HG03135 (cell line): ENCODE data around the gene ZNF407.
"Not testable (repeated sequence)": the region's sequence is repeated elsewhere in the genome, so short reads cannot be mapped to it uniquely, and the experiment has no call there.

ENCODE experiments used
- ATAC-seq: cut with Tn5 transposase; IDR thresholded peaks from one replicate; pipeline ENCODE4 v1.9.1; 2021; ENCODE audit warnings: mild to moderate bottlenecking, moderate library complexity; ENCODE audit not compliant: unreplicated experiment

ZNF407 gene

GRCh38 chr18:74950479-74950878 is 352.8 kb downstream of the ZNF407 start:
- no peak for ATAC-seq

DNA sequence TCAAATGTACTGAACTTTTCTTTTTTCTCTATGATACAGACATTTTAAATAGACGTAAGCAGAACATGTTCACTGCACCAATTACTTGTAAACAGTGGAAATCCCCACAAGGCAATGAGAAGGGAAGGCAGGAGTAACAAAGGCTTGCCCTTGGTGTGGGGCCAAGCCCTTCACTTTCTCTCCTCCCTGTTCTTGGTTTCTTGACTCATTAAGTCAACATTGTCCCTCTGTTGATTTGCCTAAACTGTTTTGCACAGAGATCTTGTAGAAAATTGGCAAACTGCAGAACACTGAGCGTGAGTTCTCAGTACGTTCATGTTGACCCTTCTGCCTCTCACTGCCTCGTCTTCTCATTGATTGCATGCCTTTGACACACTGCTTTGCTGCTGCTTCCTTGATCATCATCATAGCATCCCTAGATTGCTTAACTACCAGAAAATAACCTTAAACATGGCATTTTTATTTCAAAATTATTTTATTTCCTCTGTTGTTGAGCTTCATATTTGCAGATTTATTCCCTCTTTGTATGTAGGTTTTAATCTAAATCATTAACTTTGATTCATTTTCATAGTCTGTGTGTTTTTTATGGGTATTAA is 353.6 kb downstream of the ZNF407 start:
- no peak for ATAC-seq

- no peak for ATAC-seq
These were observed 360.0 kb downstream of the ZNF407 start for GRCh38 chr18:74957588-74958224.

GRCh38 chr18:74959216-74959615 is 361.5 kb downstream of the ZNF407 start:
- ATAC-seq, result no peak

DNA sequence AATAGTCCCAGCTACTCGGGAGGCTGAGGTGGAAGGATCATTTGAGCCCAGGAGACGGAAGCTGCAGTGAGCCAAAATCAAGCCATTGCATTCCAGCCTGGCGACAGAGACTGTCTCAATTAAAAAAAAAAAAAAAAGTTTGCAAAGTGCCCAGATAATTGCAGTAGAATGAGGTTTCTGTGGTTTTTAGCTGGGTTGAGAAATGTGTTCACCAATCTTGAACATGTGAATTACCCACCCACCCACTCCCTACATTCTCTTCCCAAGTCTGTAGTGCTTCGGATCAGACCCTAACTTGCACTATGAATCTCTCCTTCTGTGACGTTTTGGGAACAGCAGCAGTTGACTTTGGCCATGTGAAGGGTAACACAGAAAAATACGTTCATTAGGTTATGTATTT is 363.9 kb downstream of the ZNF407 start:
- ATAC-seq, result no peak

DNA sequence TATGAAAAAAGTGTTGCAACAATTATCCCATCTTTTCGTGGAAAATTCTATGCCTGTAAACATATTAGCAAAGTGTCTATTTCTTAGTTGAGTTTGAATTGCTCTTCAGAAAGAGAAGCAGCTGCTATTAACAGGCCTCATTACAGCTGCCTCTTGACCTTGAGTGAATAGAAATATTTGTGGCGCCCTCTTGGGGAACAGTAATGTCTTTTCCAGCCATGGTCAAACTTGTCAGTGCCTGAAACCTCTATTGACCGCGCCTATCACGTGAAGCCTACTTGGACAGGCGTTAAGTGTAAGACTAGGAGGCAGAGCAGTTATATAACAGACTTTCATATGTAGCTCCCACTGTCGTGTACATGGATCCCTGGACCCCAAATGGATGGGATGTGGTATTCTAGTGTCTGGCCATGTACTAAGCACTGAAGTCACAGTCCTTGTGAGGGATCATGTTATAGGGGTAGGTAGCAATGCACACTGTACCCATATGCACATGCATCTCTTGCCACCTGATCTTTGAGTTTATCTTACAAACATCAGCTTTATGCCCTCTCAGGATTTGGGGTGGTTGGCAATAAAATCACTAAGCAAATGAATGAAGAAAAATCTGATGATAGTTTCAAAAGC is 366.3 kb downstream of the ZNF407 start:
- ATAC-seq, result peak; percentile 76

- no peak for ATAC-seq
These were observed 368.0 kb downstream of the ZNF407 start for GRCh38 chr18:74965682-74966081.

GRCh38 chr18:74967438-74967837 is 369.8 kb downstream of the ZNF407 start:
- ATAC-seq, result no peak

GRCh38 chr18:74967979-74968378 is 370.3 kb downstream of the ZNF407 start:
- ATAC-seq, result no peak

- ATAC-seq, result not testable (repeated sequence)
These were observed 373.7 kb downstream of the ZNF407 start for GRCh38 chr18:74971358-74971757.

DNA sequence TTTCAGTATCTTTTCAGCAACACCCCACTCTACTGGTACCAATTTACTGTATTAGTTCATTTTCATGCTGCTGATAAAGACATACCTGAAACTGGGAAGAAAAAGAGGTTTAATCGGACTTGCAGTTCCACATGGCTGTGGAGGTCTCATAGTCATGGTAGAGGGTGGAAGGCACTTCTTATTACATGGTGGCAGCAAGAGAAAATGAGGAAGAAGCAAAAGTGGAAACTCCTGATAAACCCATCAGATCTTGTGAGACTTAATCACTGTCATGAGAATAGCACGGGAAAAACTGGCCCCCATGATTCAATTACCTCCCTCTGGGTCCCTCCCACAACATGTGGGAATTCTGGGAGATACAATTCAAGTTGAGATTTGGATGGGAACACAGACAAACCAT is 374.1 kb downstream of the ZNF407 start:
- not testable (repeated sequence) for ATAC-seq

- ATAC-seq, result no peak
These were observed 374.7 kb downstream of the ZNF407 start for GRCh38 chr18:74972354-74972753.

DNA sequence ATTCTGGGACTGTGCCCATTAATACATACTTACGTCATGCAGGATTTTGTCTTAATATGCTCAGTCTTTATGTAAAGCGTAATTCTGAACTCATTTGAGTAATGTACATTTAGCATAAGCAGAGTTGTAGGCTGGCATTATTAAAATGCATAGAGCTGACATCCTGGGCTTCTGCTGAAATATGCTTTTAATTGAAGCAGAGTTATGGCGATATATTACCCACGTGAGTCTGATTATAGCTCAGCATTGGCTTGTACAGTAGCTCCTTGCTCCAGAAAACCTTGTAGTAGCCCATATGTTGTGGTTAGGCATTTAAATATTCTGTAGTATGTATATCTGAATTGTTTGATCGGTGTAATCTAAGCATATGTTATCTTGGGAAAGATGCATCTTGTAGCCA is 377.3 kb downstream of the ZNF407 start:
- ATAC-seq, result no peak

DNA sequence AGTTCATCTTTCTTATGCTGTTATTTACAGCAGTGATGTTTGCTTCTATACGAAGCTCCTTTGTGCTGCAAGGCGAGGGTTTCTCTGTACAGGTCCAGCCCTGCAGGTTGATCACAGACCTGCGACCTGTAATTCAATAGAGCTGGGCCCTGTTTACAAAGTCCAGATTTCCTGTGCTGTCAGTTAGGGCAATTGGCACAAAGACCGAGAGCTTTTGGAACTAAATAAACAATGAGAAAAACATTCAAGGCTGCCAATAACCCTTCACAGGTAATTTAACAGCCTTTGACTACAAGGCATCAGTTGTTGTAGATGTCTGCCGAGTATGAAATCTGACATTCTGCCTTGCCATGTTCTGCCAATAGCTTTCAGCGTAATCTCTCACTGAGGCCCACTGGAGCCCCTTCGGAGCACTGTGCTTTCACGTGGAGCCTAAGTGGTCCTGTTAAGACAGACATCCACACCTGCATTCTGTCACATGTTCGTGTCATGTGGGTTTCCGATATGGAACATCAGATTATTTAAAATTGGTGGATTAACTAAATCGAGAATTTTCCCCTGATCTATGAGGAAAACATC is 378.8 kb downstream of the ZNF407 start:
- ATAC-seq, result no peak

DNA sequence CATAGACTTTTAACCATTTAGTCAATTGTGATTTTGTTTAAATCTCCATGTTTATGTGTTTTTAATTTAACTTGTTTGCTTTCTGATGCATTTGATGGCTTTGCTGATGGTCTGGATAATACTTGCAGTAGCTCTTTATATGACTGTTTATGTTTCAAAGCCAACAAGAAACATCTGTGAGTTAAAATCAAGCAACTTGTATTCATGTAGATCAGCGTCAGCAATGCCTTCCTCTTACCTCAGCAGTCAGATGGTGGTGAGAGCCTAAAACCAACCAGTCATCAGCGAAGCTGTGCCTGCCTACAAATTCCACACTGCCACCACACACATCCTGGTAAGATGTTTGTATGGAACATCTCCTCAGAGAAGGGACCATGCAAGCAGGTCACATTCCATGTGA is 379.4 kb downstream of the ZNF407 start:
- no peak for ATAC-seq

DNA sequence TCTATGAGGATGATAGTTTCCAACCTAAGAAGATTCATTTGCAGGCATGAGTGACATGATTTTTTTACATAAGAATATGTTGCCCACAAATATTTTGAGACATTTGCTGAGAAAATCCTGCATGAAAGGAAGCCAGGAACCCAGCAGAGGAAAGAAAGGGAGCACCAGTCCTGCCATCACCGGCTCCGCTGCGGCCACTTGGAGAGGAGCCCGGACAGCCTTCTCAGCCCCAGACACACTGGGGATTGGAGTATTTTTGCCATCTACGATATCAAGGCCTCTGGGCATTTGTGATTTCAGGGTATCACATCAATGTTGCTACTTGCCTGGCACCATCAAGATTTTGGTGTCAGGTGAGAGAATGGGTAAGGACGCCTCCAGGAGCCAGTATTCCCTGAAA is 383.0 kb downstream of the ZNF407 start:
- no peak for ATAC-seq

DNA sequence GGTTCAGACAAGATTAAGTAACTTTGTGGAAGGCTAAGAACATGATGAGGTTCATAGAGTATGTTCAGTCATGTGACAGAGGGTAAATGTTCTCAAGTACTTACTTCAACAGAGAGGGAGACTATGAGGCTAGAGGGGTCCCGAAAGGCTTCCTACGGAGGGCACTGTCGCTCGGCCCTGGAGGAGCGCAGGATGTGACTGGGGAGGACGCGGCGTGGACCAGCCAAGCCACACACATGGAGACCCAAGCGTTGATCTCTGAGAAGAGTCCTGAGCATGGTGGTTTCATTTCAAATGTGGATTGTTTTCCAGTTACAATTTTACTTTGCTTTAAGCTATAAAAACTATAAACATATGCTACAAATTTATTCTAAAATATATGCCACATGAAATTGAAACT is 383.8 kb downstream of the ZNF407 start:
- ATAC-seq, result no peak

DNA sequence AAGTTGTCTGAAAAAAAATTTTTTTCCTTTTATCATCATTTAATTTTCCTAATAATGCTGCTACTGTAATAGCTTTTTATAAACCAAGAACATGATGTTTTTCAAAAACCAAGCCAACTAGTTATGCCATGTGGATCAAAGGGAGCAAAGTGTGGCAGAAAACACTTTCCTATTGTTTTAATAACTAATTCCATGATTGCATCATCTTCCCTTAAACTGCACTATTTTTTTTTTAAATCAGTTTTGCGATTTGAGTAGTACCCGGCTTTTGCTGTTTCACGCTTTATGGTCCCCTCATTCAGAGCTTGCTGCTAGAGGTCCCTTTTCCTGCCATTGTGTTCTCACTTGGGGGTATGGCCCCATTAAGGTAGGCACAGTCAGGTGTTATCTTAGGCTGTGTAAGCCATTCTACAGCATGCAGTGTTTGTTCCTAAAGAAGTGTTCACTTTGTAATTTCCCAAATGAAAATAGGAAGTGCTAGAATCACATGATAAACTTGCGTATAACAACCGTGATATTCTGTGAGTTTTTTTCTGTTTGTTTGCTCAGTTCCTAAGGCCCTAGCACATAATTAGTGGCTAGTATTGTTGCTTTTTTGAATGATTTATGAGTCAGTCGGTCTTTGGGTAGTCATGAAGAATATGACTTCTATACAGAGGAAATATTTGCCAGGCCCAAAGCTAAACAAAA is 385.4 kb downstream of the ZNF407 start:
- ATAC-seq, result no peak

GRCh38 chr18:74989134-74989533 is 391.5 kb downstream of the ZNF407 start:
- ATAC-seq, result no peak

DNA sequence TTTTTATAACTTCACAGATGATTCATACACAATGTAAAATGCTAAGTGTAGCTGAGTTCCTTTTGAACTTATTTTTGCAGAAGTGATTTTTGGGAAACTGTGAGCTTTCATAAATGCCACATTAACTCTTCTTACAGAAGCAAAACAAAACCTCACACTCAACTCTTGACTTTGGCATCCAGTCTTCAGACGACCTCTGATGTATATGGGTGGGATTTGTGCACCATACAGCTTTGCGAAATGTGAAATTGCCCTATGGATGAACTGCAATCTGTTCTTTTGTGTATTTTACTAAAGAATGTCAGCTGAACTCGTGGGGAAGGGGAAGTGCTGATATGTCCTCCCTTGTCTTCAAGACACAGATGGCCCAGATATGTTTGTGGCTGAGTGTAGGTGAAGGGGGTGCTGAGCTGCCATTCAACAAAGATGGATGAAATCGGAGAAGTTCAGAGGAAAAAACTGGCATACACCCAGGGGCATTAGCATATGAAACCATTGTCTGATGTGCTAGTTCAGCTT is 393.0 kb downstream of the ZNF407 start:
- no peak for ATAC-seq
